HCT116 (cell line): ENCODE results near the gene STAB1. TPM values are rescaled to one million over a fixed set of nuclear protein-coding genes. Genes with fewer than 3 reads are reported as not detected.

ENCODE experiments used
- ATAC-seq: fragments of 200-7000 bp; cut with Tn5 transposase; 2 replicates; pipeline ENCODE4 v1.9.1; 2020; ENCODE audit warnings: mild to moderate bottlenecking, moderate library complexity
- BruUV-seq: library from RNA; stranded (reverse); fragments of 400-500 nt; replicated peaks from 2 replicates; lab custom pipeline; 2021; lab: Mats Ljungman, UMichigan
- CTCF ChIA-PET: fragments of 300-600 bp; sonication (Branson Sonifier 250); formaldehyde crosslinking; loops from one replicate; lab custom pipeline; 2021; ENCODE audit warnings: antibody characterized with exemption; lab: Charles Lee
- POLR2A ChIA-PET: fragments of 300-600, 350-600 bp; sonication (Branson Sonifier 250); formaldehyde crosslinking; loops from one replicate; lab custom pipeline; 2021; ENCODE audit warnings: antibody characterized with exemption; lab: Charles Lee
- RAD21 ChIA-PET, 2 experiments: fragments of 300-600 bp; sonication (Branson Sonifier 250); formaldehyde crosslinking; loops; one replicate each; lab custom pipeline; 2023; ENCODE audit warnings: low total read pairs in 2 of 2; ENCODE audit not compliant: uncharacterized antibody in 2 of 2, unreplicated experiment in 2 of 2, low non-redundant PET in 1 of 2; lab: Charles Lee
- DNase-seq: peaks from one replicate; pipeline ENCODE4 v3.0.0-alpha.2; 2010; ENCODE audit warnings: low read depth, low spot score
- H2AFZ ChIP-seq: fragments of 200-600 bp; shearing (Covaris generic), sonication (generic); 2 replicates; pipeline ENCODE4 v1.6.1; 2017; ENCODE audit warnings: low read depth, mixed run types, mixed read lengths, antibody characterized with exemption, low read length; ENCODE audit not compliant: poor library complexity, severe bottlenecking
- H3K27ac ChIP-seq: 2 replicates; pipeline ENCODE4 v1.5.1; 2012; ENCODE audit warnings: low read depth, low read length
- H3K27me3 ChIP-seq: fragments of 200-600 bp; sonication (generic); 2 replicates; pipeline ENCODE4 v1.6.1; 2016; ENCODE audit warnings: mixed run types, low read length, mixed read lengths; ENCODE audit not compliant: insufficient read depth
- H3K36me3 ChIP-seq, 2 experiments: fragments of 200-500 bp in 1 of 2; fragments of 200-600 bp in 1 of 2; sonication (Bioruptor generic) in 1 of 2; sonication (generic) in 1 of 2; 2 replicates each; pipeline versions ENCODE4 v1.5.1 to v1.6.1; 2014 to 2016; ENCODE audit warnings: low read length in 2 of 2, inconsistent platforms in 1 of 2, mixed read lengths in 1 of 2, mixed run types in 1 of 2; ENCODE audit not compliant: insufficient read depth in 2 of 2, control insufficient read depth in 1 of 2
- H3K4me1 ChIP-seq, 2 experiments: fragments of 200-600 bp in 1 of 2; sonication (generic) in 1 of 2; 2 replicates each; pipeline versions ENCODE4 v1.5.1 to v1.6.1; 2012 to 2017; ENCODE audit warnings: low read length in 2 of 2, inconsistent platforms in 1 of 2, mild to moderate bottlenecking in 1 of 2, mixed read lengths in 1 of 2, mixed run types in 1 of 2, moderate library complexity in 1 of 2; ENCODE audit not compliant: insufficient read depth in 2 of 2, control insufficient read depth in 1 of 2
- H3K4me2 ChIP-seq: fragments of 200-600 bp; sonication (generic); 2 replicates; pipeline ENCODE4 v1.6.1; 2017; ENCODE audit warnings: mixed run types, low read length, mixed read lengths
- H3K4me3 ChIP-seq, 2 experiments: fragments of 200-600 bp in 1 of 2; sonication (generic) in 1 of 2; replicated peaks in 1 of 2; 2 replicates each; pipeline ENCODE4 v1.5.1; 2011 to 2016; ENCODE audit warnings: low read length in 2 of 2, control low read depth in 1 of 2, low read depth in 1 of 2, mild to moderate bottlenecking in 1 of 2, mixed read lengths in 1 of 2, mixed run types in 1 of 2
- H3K79me2 ChIP-seq: fragments of 200-600 bp; sonication (generic); 2 replicates; pipeline ENCODE4 v1.6.1; 2017; ENCODE audit warnings: mild to moderate bottlenecking, mixed run types, low read length, moderate library complexity, mixed read lengths; ENCODE audit not compliant: insufficient read depth
- H3K9ac ChIP-seq: fragments of 200-600 bp; sonication (generic); 2 replicates; pipeline ENCODE4 v1.6.1; 2016; ENCODE audit warnings: low read length, mixed read lengths
- H3K9me2 ChIP-seq: fragments of 200-600 bp; sonication (generic), shearing (Covaris generic); 2 replicates; pipeline ENCODE4 v1.6.1; 2017; ENCODE audit warnings: mixed run types, mild to moderate bottlenecking, moderate library complexity; ENCODE audit not compliant: insufficient read depth
- H3K9me3 ChIP-seq, 2 experiments: fragments of 200-500 bp in 1 of 2; fragments of 200-600 bp in 1 of 2; sonication (Bioruptor generic) in 1 of 2; sonication (generic) in 1 of 2; 2 replicates each; pipeline ENCODE4 v1.6.1; 2014 to 2017; ENCODE audit warnings: low read length in 2 of 2, mixed read lengths in 2 of 2, inconsistent platforms in 1 of 2, low read depth in 1 of 2, mild to moderate bottlenecking in 1 of 2, mixed run types in 1 of 2, moderate library complexity in 1 of 2; ENCODE audit not compliant: control insufficient read depth in 1 of 2, insufficient read depth in 1 of 2
- H4K20me1 ChIP-seq: fragments of 200-600 bp; sonication (generic), shearing (Covaris generic); 2 replicates; pipeline ENCODE4 v1.6.1; 2017; ENCODE audit warnings: mixed run types, mild to moderate bottlenecking, moderate library complexity; ENCODE audit not compliant: insufficient read depth
- CBX3 ChIP-seq: IDR thresholded peaks from 2 replicates; pipeline ENCODE4 v1.6.1; 2012; ENCODE audit warnings: low read depth
- CEBPB ChIP-seq: IDR thresholded peaks from 2 replicates; pipeline ENCODE4 v1.6.1; 2012; ENCODE audit warnings: low read depth
- CTCF ChIP-seq, 3 experiments: fragments of 200-600 bp in 1 of 3; sonication (generic) in 1 of 3; IDR thresholded peaks in 2 of 3; conservative IDR thresholded peaks in 1 of 3; 2 replicates each; pipeline ENCODE4 v1.5.1; 2012 to 2017; ENCODE audit warnings: low read depth in 2 of 3, low read length in 2 of 3, antibody characterized with exemption in 1 of 3, borderline replicate concordance in 1 of 3, control low read depth in 1 of 3, mild to moderate bottlenecking in 1 of 3, mixed read lengths in 1 of 3, mixed run types in 1 of 3, moderate library complexity in 1 of 3; ENCODE audit not compliant: insufficient read depth in 1 of 3
- ELF1 ChIP-seq: IDR thresholded peaks from 2 replicates; pipeline ENCODE4 v1.6.1; 2012; ENCODE audit warnings: low read depth, borderline replicate concordance
- EZH2 ChIP-seq: fragments of 200-600 bp; sonication (generic); IDR thresholded peaks from 2 replicates; pipeline ENCODE4 v1.6.1; 2017; ENCODE audit warnings: antibody characterized with exemption, mixed run types
- EZH2phosphoT487 ChIP-seq: fragments of 200-600 bp; IDR thresholded peaks from 2 replicates; pipeline ENCODE4 v1.6.1; 2018; ENCODE audit warnings: antibody characterized with exemption, borderline replicate concordance
- FOSL1 ChIP-seq: IDR thresholded peaks from 2 replicates; pipeline ENCODE4 v1.6.1; 2012; ENCODE audit warnings: low read depth
- JUND ChIP-seq: IDR thresholded peaks from 2 replicates; pipeline ENCODE4 v1.6.1; 2012
- POLR2A ChIP-seq: IDR thresholded peaks from 2 replicates; pipeline ENCODE4 v1.7.0; 2011; ENCODE audit warnings: borderline replicate concordance; ENCODE audit not compliant: insufficient read depth, insufficient read length; ENCODE audit errors: extremely low read depth
- POLR2AphosphoS5 ChIP-seq: IDR thresholded peaks from 2 replicates; pipeline ENCODE4 v1.6.1; 2011; ENCODE audit warnings: mild to moderate bottlenecking, low read depth, low read length, moderate library complexity
- RAD21 ChIP-seq: IDR thresholded peaks from 2 replicates; pipeline ENCODE4 v1.6.1; 2012; ENCODE audit warnings: low read depth, mild to moderate bottlenecking
- SP1 ChIP-seq: IDR thresholded peaks from 2 replicates; pipeline ENCODE4 v1.6.1; 2012; ENCODE audit warnings: low read depth
- SRF ChIP-seq: IDR thresholded peaks from 2 replicates; pipeline ENCODE4 v1.6.1; 2012; ENCODE audit warnings: low read depth
- TCF7L2 ChIP-seq: IDR thresholded peaks from 2 replicates; pipeline ENCODE4 v1.7.0; 2011; ENCODE audit warnings: borderline replicate concordance, inconsistent platforms; ENCODE audit not compliant: insufficient read depth, insufficient read length; ENCODE audit errors: extremely low read depth
- YY1 ChIP-seq: IDR thresholded peaks from 2 replicates; pipeline ENCODE4 v1.6.1; 2011; ENCODE audit warnings: low read length, low read depth, moderate library complexity, mild to moderate bottlenecking; ENCODE audit not compliant: insufficient replicate concordance; ENCODE audit errors: extremely low read depth
- ZBTB33 ChIP-seq: IDR thresholded peaks from 2 replicates; pipeline ENCODE4 v1.6.1; 2011; ENCODE audit warnings: mild to moderate bottlenecking, low read length, moderate library complexity; ENCODE audit not compliant: insufficient replicate concordance; ENCODE audit errors: extremely low read depth
- ZFX ChIP-seq: fragments of 450-650 bp; IDR thresholded peaks from 2 replicates; pipeline ENCODE4 v1.6.1; 2017
- ZNF274 ChIP-seq: fragments of 200-500 bp; sonication (Bioruptor generic); IDR thresholded peaks from 2 replicates; pipeline ENCODE4 v1.6.1; 2014; ENCODE audit warnings: mild to moderate bottlenecking, low read depth, low read length, inconsistent platforms
- intact Hi-C: fragments of 100-400 bp; cut with micrococcal nuclease; formaldehyde crosslinking; loops from 2 replicates; pipeline ENCODE4 v1.10.0; 2022
- total RNA-seq: library from RNA; stranded (reverse); gene quantifications from one replicate; pipeline ENCODE4 v1.2.1, GENCODE V29; 2021; ENCODE audit not compliant: unreplicated experiment
- TF ChIP-seq, protein P1 (sequence below): IDR thresholded peaks from 2 replicates; pipeline ENCODE4 v1.6.1; 2012
- TF ChIP-seq, protein P2 (sequence below): IDR thresholded peaks from 2 replicates; pipeline ENCODE4 v1.6.1; 2012; ENCODE audit warnings: low read depth

STAB1 gene
- total RNA-seq, 1 experiment from 2014 or later = 0.44 TPM

GRCh38 chr3:52502808-52503350 lies 7.7 kb downstream of the STAB1 start:
- DNase-seq = no peak
- Histone ChIP-seq H3K36me3 (no peaks in the 10 kb centered on the region), H3K27me3 (no peaks in the 10 kb centered on the region), H3K79me2 (no peaks in the 10 kb centered on the region)
- no peak for TF ChIP-seq FOSL1
- no peak for TF ChIP-seq POLR2AphosphoS5
- no peak for TF ChIP-seq TCF7L2
- TF ChIP-seq EZH2phosphoT487 = no peak
- TF ChIP-seq ELF1 = no peak
- TF ChIP-seq SP1 = no peak
- TF ChIP-seq CTCF (IDR thresholded peaks at IDR 0.05 in 2 of 3, conservative IDR thresholded peaks at IDR 0.05 in 1 of 3; ENCODE audit: borderline replicate concordance in 1 of 3, insufficient read depth in 1 of 3, low read depth in 2 of 3, low read length in 2 of 3) = no peak
- TF ChIP-seq SRF = no peak
- TF ChIP-seq, protein P1, sequence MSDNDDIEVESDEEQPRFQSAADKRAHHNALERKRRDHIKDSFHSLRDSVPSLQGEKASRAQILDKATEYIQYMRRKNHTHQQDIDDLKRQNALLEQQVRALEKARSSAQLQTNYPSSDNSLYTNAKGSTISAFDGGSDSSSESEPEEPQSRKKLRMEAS = no peak
- no peak for TF ChIP-seq EZH2
- no peak for TF ChIP-seq JUND
- TF ChIP-seq ZNF274 = no peak
- no peak for TF ChIP-seq CBX3
- TF ChIP-seq RAD21 = no peak
- TF ChIP-seq ZFX = no peak
- no peak for TF ChIP-seq YY1
- no peak for TF ChIP-seq ZBTB33
- no peak for TF ChIP-seq CEBPB
- TF ChIP-seq POLR2A = no peak
- TF ChIP-seq, protein P2, sequence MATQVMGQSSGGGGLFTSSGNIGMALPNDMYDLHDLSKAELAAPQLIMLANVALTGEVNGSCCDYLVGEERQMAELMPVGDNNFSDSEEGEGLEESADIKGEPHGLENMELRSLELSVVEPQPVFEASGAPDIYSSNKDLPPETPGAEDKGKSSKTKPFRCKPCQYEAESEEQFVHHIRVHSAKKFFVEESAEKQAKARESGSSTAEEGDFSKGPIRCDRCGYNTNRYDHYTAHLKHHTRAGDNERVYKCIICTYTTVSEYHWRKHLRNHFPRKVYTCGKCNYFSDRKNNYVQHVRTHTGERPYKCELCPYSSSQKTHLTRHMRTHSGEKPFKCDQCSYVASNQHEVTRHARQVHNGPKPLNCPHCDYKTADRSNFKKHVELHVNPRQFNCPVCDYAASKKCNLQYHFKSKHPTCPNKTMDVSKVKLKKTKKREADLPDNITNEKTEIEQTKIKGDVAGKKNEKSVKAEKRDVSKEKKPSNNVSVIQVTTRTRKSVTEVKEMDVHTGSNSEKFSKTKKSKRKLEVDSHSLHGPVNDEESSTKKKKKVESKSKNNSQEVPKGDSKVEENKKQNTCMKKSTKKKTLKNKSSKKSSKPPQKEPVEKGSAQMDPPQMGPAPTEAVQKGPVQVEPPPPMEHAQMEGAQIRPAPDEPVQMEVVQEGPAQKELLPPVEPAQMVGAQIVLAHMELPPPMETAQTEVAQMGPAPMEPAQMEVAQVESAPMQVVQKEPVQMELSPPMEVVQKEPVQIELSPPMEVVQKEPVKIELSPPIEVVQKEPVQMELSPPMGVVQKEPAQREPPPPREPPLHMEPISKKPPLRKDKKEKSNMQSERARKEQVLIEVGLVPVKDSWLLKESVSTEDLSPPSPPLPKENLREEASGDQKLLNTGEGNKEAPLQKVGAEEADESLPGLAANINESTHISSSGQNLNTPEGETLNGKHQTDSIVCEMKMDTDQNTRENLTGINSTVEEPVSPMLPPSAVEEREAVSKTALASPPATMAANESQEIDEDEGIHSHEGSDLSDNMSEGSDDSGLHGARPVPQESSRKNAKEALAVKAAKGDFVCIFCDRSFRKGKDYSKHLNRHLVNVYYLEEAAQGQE = no peak
- TF ChIP-seq, all 23 proteins: peak for 0
- H2AFZ ChIP-seq = no peak overlapping the region
- H3K4me3 ChIP-seq = no peak overlapping the region
- H4K20me1 ChIP-seq = no peaks in the 10 kb centered on the region
- H3K4me2 ChIP-seq = no peak overlapping the region
- H3K9me2 ChIP-seq = no peaks in the 10 kb centered on the region
- H3K27ac ChIP-seq = no peak overlapping the region
- peaks cover 3 to 4% of the 10 kb centered on the region in 2 experiments; a peak in 2 of 4 replicates for H3K4me1 ChIP-seq
- no TSS peak for BruUV-seq
- no peak overlapping the region for H3K9ac ChIP-seq
- no peaks in the 10 kb centered on the region for H3K9me3 ChIP-seq
- ATAC-seq = peak; percentile 34; the same call in 1 of the 2 replicates
- RAD21 ChIA-PET = no interaction called here
- POLR2A ChIA-PET = no interaction called here
- CTCF ChIA-PET = no interaction called here
- intact Hi-C loops = no loop called here
